Type B pancreatic cell (in vitro differentiated cells): ENCODE results near the gene DNAAF9. TPM values are rescaled to one million over a fixed set of nuclear protein-coding genes. Genes with fewer than 3 reads are reported as not detected.

Experiments
- DNase-seq: peaks from one replicate; pipeline ENCODE4 v3.0.0; 2021; ENCODE audit warnings: mixed read lengths; ENCODE audit not compliant: unreplicated experiment; ENCODE audit errors: extremely low spot score
- H3K27ac Mint-ChIP-seq: 2 replicates; pipeline ENCODE4 v1.8.0; 2021; ENCODE audit warnings: mild to moderate bottlenecking, mixed read lengths
- H3K27me3 Mint-ChIP-seq: 2 replicates; pipeline ENCODE4 v1.8.0; 2021; ENCODE audit warnings: mixed read lengths
- H3K36me3 Mint-ChIP-seq: 2 replicates; pipeline ENCODE4 v1.8.0; 2021; ENCODE audit warnings: mixed read lengths
- H3K4me1 Mint-ChIP-seq: one replicate; pipeline ENCODE4 v1.8.0; 2021; ENCODE audit warnings: mixed read lengths; ENCODE audit not compliant: unreplicated experiment
- H3K4me3 Mint-ChIP-seq: 2 replicates; pipeline ENCODE4 v1.8.0; 2021; ENCODE audit warnings: mild to moderate bottlenecking, mixed read lengths
- H3K9me3 Mint-ChIP-seq: 2 replicates; pipeline ENCODE4 v1.8.0; 2021; ENCODE audit warnings: mixed read lengths
- CTCF ChIP-seq: fragments of 200-600 bp; sonication (generic); conservative IDR thresholded peaks from 2 replicates; pipeline ENCODE4 v1.5.0; 2021; ENCODE audit warnings: antibody characterized with exemption, mild to moderate bottlenecking
- long read RNA-seq: library from polyadenylated mRNA; unstranded; transcript quantifications from one replicate; pipeline ENCODE4 v2.0.0, GENCODE V29; 2020
- total RNA-seq: library from RNA; stranded (reverse); gene quantifications from 2 replicates; pipeline ENCODE4 v1.2.1, GENCODE V29; 2021; ENCODE audit warnings: low replicate concordance

DNAAF9 gene
- total RNA-seq: 17.3 and 19.1 TPM in 2 replicates
- long read RNA-seq, partial matches to known transcripts: 15 of 34 reads
- long read RNA-seq, other reads (novel, unspliced or antisense): 19 of 34 reads

DNA sequence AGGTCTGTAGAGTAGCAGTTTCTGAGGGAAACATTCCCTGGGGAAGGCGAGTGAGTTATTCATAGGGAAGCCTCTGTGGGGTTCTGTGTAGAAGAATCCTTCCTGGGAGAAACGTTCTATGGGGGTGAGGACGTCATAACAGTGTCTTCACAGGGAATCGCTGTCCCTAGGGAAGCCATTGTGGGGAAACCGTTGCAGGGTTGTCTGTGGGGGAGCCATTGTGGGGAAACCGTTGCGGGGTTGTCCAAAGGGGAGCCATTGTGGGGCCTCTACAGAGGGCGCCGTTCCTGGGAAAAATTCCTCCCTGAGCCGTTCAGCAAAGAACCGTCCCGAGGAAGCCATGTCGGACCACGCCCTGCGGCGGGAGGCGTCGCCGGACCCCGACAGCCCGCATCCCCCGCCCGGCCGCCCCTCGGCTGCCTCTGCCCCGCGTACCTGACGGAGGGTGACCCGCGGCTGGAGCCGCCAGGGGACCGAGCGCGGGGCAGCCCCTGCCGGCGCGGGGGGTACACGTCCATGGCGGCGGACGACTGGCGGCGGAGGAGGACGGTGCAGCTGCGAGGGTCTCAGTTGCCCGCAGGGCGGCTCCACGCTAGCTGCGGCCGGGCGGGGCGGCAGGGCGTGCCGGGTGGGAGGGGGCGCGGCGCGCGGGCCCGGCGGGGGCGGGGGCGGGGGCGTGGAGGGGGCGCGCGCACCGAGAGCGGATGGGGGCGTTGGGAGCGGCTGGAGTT is at the start of gene DNAAF9:
Gene DNAAF9 (minus strand): TSS at position 630 of the 731 bp plus-strand sequence. CDS start 112 bp downstream, at position 518.
- H3K4me3 Mint-ChIP-seq: peak within 1 kb of the TSS; percentile 94
- H3K9me3 Mint-ChIP-seq: no peaks in the 10 kb centered on the region
- peak within 1 kb of the TSS; percentile 98 for H3K27ac Mint-ChIP-seq
- peak; percentile 77 for TF ChIP-seq CTCF
- H3K27me3 Mint-ChIP-seq: no peaks in the 10 kb centered on the region
- peak; percentile 88 for DNase-seq
- peaks cover 7% of the 10 kb centered on the region for H3K36me3 Mint-ChIP-seq
- H3K4me1 Mint-ChIP-seq: peaks cover 16% of the 10 kb centered on the region

- H3K4me3 Mint-ChIP-seq: no peak overlapping the region
- no peaks in the 10 kb centered on the region for H3K36me3 Mint-ChIP-seq
- peaks cover 5% of the 10 kb centered on the region for H3K27me3 Mint-ChIP-seq
- peaks cover 8% of the 10 kb centered on the region for H3K4me1 Mint-ChIP-seq
- DNase-seq: no peak
- H3K27ac Mint-ChIP-seq: no peak overlapping the region
- TF ChIP-seq CTCF: no peak
- no peaks in the 10 kb centered on the region for H3K9me3 Mint-ChIP-seq
These were observed 49.2 kb upstream of the DNAAF9 start for GRCh38 chr20:3456648-3457047.

- peaks cover 2% of the 10 kb centered on the region for H3K27me3 Mint-ChIP-seq
- H3K4me3 Mint-ChIP-seq: no peak overlapping the region
- no peak for TF ChIP-seq CTCF
- no peak for DNase-seq
- no peaks in the 10 kb centered on the region for H3K9me3 Mint-ChIP-seq
- H3K36me3 Mint-ChIP-seq: no peaks in the 10 kb centered on the region
- H3K4me1 Mint-ChIP-seq: peaks cover 3% of the 10 kb centered on the region
- H3K27ac Mint-ChIP-seq: no peak overlapping the region
These were observed 47.4 kb upstream of the DNAAF9 start for GRCh38 chr20:3454831-3455230.

- no peaks in the 10 kb centered on the region for H3K36me3 Mint-ChIP-seq
- no peak overlapping the region for H3K4me3 Mint-ChIP-seq
- no peak overlapping the region for H3K27ac Mint-ChIP-seq
- H3K9me3 Mint-ChIP-seq: no peaks in the 10 kb centered on the region
- TF ChIP-seq CTCF: no peak
- no peak for DNase-seq
- no peaks in the 10 kb centered on the region for H3K4me1 Mint-ChIP-seq
- no peaks in the 10 kb centered on the region for H3K27me3 Mint-ChIP-seq
These were observed 45.2 kb upstream of the DNAAF9 start for GRCh38 chr20:3452690-3453089.

DNA sequence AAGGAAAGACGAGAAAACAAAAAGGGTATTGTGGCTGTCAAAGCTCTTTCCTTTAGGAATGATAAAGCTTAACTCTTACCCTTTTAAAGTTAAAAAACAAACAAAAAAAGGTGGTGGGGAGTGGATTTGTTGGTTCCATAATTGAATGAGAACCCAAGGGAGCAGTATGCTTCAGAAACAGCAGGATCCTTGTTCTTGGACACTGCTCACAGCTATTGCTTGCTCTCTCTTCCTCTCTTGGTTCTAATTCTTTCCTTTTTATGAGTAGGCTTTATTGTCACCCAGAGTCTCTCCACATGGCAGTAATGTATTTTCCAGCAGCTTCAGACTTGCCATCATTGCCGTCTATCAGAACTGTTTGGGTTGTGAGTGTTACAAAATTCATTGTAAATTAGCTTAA is 44.7 kb upstream of the DNAAF9 start:
- Mint-ChIP-seq H3K9me3 (peaks cover 3% of the 10 kb centered on the region), H3K36me3 (no peaks in the 10 kb centered on the region), H3K4me1 (no peaks in the 10 kb centered on the region), H3K27me3 (no peaks in the 10 kb centered on the region), H3K4me3 (no peak overlapping the region), H3K27ac (no peak overlapping the region)
- DNase-seq: no peak
- TF ChIP-seq CTCF: no peak
